A172 (cell line): ENCODE results near the gene LCK. TPM values are rescaled to one million over a fixed set of nuclear protein-coding genes. Genes with fewer than 3 reads are reported as not detected.
"Not testable (repeated sequence)": the region's sequence is repeated elsewhere in the genome, so short reads cannot be mapped to it uniquely, and the experiment has no call there.

Experiments
- DNase-seq: peaks from one replicate; pipeline ENCODE4 v3.0.0-alpha.2; 2015; ENCODE audit warnings: low spot score
- total RNA-seq: library from RNA; depleted of rRNA; stranded (reverse); fragments of >200 nt; shearing (Covaris generic); gene quantifications from 2 replicates; pipeline ENCODE4 v1.2.3, GENCODE V29; 2014

The LCK gene
- total RNA-seq, 1 experiment from 2014 or later: not detected

DNA sequence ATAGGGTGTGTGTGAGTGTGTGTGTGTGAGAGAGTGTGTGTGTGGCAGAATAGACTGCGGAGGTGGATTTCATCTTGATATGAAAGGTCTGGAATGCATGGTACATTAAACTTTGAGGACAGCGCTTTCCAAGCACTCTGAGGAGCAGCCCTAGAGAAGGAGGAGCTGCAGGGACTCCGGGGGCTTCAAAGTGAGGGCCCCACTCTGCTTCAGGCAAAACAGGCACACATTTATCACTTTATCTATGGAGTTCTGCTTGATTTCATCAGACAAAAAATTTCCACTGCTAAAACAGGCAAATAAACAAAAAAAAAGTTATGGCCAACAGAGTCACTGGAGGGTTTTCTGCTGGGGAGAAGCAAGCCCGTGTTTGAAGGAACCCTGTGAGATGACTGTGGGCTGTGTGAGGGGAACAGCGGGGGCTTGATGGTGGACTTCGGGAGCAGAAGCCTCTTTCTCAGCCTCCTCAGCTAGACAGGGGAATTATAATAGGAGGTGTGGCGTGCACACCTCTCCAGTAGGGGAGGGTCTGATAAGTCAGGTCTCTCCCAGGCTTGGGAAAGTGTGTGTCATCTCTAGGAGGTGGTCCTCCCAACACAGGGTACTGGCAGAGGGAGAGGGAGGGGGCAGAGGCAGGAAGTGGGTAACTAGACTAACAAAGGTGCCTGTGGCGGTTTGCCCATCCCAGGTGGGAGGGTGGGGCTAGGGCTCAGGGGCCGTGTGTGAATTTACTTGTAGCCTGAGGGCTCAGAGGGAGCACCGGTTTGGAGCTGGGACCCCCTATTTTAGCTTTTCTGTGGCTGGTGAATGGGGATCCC lies 22.5 kb downstream of the LCK start:
- peak; percentile 41 for DNase-seq

DNA sequence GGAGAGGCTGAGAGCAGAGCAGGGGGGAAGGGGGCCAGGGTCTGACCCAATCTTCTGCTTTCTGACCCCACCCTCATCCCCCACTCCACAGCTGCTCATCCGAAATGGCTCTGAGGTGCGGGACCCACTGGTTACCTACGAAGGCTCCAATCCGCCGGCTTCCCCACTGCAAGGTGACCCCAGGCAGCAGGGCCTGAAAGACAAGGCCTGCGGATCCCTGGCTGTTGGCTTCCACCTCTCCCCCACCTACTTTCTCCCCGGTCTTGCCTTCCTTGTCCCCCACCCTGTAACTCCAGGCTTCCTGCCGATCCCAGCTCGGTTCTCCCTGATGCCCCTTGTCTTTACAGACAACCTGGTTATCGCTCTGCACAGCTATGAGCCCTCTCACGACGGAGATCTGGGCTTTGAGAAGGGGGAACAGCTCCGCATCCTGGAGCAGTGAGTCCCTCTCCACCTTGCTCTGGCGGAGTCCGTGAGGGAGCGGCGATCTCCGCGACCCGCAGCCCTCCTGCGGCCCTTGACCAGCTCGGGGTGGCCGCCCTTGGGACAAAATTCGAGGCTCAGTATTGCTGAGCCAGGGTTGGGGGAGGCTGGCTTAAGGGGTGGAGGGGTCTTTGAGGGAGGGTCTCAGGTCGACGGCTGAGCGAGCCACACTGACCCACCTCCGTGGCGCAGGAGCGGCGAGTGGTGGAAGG lies 23.7 kb downstream of the LCK start:
- no peak for DNase-seq

DNA sequence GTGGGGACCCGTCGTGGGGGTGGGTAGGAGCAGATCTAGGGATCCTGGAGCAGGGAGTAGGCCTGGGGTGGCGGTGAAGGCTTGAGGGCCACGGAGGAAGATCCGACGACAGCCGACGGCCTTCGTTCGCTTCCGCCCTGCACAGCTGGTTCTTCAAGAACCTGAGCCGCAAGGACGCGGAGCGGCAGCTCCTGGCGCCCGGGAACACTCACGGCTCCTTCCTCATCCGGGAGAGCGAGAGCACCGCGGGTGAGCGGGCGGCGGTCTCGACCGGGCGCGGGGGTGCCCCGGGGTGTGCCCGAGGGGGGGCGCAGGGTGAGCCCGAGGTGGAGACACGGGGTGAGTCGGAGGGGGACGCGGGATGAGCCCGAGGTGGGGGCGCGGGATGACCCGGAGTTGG lies 24.4 kb downstream of the LCK start:
- DNase-seq: no peak

DNA sequence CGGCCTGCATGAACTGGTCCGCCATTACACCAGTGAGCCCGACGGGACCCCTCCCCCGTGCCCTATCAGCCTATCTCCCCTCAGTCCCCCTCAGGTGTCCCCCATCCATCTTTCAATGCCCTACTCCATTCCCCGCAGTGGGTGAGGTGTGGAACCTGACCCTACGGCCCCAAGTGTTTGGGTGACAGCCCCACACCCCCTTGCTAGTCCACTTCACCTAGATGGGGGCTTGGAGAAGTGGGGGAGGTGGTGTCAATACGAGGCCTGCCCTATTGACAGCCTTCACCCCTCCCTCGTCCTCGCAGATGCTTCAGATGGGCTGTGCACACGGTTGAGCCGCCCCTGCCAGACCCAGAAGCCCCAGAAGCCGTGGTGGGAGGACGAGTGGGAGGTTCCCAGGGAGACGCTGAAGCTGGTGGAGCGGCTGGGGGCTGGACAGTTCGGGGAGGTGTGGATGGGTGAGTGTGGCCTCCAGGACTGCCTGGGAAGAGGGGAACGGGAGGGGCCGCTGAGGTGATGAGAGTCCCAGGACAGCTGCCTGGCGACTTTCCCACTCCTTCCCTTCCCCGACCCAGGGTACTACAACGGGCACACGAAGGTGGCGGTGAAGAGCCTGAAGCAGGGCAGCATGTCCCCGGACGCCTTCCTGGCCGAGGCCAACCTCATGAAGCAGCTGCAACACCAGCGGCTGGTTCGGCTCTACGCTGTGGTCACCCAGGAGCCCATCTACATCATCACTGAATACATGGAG lies 25.1 kb downstream of the LCK start:
- no peak for DNase-seq

DNA sequence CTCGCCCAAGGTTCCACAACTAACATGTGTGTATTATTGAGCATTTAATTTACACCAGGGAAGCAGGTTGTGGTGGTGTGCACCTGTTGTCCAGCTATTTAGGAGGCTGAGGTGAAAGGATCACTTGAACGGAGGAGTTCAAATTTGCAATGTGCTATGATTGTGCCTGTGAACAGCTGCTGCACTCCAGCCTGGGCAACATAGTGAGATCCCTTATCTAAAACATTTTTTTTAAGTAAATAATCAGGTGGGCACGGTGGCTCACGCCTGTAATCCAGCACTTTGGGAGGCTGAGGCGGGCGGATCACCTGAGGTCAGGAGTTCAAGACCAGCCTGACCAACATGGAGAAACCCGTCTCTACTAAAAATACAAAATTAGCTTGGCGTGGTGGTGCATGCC lies 33.7 kb downstream of the LCK start:
- not testable (repeated sequence) for DNase-seq

DNA sequence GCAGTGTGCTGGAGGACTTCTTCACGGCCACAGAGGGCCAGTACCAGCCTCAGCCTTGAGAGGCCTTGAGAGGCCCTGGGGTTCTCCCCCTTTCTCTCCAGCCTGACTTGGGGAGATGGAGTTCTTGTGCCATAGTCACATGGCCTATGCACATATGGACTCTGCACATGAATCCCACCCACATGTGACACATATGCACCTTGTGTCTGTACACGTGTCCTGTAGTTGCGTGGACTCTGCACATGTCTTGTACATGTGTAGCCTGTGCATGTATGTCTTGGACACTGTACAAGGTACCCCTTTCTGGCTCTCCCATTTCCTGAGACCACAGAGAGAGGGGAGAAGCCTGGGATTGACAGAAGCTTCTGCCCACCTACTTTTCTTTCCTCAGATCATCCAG lies 34.6 kb downstream of the LCK start:
- no peak for DNase-seq

DNA sequence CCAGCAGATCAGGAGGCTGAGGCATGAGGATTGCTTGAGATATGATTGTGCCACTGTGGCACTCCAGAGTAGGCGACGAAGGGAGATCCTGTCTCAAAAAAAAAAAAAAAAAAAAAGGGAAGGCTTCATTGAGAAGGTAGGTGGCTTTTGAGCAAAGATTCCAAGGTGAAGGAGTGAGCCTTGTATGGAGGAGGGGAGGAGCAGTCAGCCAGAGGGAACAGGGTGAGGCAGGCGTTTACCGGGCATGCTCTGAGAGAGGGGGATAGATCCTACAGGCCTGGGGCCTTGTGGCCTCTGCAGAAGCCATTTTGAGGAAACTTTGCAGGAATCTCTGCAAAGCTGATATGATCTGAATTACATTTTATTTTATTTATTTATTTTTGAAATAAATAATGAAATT lies 35.7 kb downstream of the LCK start:
- no peak for DNase-seq

DNA sequence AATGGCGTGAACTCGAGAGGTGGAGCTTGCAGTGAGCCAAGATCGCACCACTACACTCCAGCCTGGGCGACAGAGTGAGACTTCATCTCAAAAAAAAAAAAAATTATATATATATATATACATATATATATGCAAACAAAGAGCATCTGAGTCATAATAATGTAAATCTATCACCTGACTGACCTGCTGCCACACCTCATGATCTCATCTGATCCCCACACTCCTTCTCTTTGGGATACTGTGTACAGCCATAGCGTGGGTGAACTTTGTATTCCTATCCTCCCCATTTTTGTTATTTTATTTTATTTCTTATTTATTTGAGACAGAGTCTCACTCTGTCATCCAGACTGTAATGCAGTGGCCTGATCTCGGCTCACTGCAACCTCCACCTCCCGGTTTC lies 38.2 kb downstream of the LCK start:
- no peak for DNase-seq

DNA sequence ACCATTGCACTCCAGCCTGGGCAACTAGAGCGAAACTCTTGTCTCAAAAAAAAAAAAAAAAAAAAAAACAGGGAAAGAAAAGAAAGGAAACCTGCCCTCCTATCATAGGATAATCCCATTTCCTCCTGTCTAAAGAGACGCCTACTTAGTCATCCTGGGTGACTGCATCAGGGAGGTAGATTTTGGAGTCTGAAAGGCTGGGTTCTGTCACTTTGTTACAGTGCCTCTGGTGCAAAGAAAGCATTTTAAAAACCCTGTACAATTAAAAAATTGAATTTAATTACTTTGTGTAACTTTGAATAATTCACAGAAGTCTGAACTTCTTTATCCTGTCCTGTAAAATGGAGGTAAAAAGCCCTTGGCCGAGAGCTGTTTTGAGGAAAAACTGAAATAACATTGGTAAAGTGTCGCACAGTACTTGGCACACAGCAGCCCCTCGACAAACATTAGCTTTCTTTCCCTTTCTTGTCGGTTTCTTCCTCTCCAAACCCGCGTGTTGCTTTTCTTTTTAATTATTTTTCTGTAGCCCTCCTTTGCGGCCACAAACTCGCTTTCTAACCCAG lies 40.2 kb downstream of the LCK start:
- DNase-seq: peak; percentile 56

DNA sequence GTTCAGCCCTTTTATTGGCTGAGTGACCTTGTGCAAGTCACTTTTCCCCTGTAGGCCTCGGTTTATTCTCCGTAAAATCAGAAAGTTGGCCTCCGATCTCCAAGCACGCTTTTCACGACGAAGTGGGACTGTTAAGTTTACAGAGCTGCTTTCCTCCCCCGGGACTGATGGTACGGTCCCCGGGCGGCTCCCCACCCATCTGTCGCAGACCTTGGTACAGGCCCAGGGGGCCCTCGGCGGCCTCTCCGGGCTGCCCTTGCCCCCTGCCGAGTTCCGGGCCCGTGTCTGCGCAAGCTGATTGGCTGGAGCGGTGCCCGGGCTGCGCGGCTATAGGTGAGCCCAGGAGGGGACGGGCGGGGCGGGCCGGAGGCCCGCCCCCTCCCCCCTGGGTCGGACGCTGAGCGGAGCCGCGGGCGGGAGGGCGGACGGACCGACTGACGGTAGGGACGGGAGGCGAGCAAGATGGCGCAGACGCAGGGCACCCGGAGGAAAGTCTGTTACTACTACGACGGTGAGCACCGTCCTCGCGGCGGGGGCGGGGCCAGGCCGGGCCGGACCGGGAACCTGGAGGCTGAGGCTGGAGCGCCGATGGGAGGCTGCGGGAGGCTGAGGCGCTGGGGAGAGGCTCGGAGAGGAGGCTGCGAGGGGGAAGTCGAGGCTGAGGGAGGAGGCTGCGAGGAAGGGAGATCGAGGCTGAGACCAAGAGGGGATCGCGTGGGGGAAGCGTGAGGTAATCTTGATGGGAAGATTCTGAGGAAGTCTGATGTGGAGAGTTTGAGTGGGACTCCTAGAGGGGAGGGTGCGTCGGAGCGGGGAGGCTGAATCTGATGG lies 40.9 kb downstream of the LCK start, which contains the start of gene HDAC1:
Gene HDAC1 (plus strand): TSS at position 376 of the 831 bp plus-strand sequence. CDS start 87 bp downstream, at position 463.
- peak; percentile 78 for DNase-seq

DNA sequence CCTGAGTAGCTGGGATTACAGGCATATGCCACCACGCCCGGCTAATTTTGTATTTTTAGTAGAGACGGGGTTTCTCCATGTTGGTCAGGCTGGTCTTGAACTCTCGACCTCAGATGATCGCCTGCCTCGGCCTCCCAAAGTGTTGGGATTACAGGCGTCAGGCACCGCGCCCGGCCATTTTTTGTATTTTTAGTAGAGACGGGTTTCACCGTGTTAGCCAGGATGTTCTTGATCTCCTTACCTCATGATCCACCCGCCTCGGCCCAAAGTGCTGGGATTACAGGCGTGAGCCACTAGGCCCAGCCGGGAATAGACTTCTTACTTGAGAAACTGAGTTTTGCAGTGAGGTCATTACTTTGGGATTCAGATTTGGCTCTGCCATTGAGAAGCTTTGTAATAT lies 47.1 kb downstream of the LCK start:
- not testable (repeated sequence) for DNase-seq

DNA sequence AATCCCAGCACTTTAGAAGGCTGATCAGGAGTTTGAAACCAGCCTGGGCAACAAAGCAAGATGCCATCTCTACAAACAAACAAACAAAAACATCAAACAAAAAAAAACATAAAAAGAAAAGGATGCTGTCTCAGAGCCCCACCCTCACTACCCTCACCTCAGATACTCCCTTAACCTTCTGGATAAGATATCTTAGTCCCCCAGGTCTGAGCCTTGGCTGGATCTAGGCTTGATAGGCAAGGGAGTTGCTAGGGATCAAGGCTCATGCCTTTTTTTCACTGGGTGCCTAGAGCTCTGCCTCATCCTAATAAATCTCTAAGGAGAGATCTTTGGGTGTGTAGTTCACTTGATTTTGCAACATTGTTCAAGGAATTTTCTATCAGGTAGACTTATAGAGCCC lies 48.3 kb downstream of the LCK start:
- DNase-seq: no peak

DNA sequence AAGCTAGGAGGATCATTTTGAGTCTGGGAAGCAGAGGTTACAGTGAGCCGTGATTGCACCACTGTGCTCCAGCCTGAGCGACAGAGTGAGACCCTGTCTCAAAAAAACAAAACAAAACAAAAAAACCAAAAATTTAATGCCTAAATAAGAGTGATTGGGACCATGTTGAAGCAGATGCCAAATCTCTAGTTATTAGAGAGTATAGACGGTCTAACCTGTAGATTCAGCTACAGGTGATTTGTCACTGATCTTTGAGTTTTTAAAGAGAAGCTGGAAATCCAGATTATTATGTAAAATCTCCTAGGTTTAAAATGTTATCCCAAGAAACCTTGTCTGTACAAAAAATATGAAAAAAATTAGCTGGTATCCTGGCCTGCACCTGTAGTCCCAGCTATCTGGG lies 52.3 kb downstream of the LCK start:
- no peak for DNase-seq

DNA sequence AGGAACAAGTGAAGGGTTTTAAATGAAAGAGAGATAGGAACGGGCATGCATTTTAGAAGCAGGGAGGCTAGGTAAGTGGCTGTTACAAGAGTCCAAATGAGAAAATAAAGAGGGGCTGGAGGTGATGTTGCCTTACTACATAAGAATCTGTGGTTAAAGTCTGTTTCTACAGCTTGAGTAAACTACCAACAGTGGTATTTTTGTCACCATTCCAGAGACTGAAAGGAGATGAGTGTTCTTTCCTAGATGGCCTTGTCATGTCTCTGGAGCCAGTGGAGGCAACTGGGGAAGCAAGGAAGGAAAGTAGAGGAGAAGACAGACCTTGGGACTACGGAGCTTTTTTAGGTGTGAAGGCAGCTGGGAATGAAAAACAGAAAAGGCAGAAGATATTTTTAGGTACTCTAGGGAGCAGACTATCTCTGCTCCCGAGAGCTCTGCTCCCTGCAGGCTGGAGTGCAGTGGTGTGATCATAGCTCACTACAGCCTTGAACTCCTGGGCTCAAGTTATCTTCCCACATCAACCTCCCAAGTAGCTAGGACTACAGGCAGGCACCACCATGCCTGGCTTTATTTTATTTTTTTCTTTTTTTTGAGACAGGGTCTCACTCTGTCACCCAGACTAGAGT lies 53.0 kb downstream of the LCK start:
- no peak for DNase-seq

DNA sequence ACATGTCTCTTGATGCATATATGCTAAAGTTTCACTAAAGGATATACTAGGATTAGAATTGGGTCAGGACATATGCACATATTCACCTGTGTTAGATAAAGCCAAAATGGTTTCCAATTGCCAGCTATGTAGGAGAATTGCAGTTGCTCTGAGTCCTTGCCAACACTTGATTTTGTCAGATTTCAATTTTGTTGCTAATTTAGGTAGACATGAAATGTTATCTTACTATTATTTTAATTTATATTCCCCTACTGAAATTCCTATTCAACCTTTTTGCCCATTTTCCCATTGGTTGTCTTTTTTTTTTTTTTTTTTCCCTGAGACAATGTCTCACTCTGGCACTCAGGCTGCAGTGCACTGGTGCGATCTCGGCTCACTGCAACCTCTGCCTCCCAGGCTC lies 54.2 kb downstream of the LCK start:
- no peak for DNase-seq

DNA sequence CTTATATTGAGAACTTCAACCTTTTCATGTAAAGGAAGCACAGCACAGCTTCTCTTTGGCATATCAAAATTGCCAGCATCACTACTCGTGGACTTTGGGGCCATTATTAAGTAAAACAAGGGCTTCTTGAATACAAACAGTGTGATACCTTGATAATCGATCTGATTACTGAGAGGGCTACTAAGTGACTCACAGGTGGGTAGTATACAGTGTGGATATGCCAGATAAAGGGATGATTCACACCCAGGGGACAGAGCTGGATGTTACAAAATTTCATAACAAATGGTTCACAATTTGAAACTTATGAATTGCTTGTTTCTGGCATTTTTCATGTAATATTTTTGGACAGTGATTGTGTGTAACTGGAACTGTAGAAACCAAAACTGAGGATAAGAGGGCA lies 56.3 kb downstream of the LCK start:
- no peak for DNase-seq

DNA sequence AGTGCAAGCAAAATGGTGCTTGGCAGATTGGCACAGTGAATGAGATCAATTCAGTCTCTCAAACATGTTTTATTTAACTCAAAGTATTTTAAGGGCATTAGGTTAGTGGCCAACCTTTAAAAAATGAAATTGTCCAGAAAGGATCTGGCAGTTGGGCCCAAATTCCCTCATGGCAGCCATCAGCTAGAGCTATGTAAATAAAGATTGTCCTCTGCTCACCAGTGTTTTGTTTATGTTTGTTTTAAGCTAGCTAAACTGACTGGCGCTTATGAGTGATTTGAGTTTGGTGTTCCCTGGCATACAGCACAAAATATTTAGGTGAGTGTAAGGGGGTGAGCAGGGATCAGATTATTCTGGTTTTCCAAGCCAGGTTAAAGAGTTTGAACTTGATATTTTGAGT lies 58.9 kb downstream of the LCK start:
- no peak for DNase-seq

DNA sequence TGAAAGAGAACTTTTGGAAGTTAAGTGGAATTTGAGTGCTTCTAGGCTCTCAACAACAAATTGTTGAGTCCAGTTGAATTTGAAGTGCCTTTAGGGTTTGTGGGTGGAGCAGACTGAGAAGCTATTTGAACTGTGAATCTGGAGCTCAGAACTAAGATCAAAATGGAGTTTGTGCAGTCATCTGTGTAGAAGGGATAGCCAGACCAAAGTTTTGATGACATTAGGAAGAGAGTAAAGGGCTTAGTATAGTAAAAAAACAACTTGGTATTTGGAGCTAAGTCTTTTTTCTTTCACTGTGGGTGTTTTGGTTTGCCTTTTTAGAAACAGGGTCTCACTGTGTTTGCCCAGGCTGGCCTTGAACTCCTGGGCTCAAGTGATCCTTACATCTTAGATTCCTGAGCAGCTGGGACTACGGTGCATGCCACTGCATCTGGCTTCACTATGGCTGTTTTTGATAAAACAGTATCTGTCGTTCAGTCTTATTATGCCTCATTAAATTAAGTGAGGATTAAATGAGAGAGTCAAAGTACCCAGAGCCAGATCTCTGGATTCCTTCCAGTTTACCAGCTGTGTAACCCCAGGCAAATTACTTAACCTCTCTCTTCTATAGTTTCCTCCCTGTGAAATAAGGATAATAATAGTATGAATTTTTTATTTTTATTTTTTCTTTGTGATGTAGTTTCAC lies 60.8 kb downstream of the LCK start:
- no peak for DNase-seq

DNA sequence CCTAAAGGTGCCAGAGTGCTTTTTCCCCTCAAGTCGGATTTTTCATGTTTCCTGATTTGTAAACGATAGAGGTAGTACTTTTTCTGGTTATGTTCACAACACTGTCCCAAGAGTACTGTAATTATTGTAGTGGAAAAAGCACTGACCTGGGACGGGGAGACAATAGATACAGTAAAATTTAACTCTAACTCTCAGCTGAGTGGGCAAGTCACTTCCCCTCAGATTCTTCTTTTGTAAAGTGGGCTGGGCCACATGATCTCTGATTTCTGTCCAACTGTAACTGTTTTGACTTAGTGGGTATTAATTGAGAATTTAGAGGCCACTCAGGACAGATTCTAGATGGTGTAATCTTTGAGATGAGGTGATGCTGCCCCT lies 65.8 kb downstream of the LCK start:
- no peak for DNase-seq

DNA sequence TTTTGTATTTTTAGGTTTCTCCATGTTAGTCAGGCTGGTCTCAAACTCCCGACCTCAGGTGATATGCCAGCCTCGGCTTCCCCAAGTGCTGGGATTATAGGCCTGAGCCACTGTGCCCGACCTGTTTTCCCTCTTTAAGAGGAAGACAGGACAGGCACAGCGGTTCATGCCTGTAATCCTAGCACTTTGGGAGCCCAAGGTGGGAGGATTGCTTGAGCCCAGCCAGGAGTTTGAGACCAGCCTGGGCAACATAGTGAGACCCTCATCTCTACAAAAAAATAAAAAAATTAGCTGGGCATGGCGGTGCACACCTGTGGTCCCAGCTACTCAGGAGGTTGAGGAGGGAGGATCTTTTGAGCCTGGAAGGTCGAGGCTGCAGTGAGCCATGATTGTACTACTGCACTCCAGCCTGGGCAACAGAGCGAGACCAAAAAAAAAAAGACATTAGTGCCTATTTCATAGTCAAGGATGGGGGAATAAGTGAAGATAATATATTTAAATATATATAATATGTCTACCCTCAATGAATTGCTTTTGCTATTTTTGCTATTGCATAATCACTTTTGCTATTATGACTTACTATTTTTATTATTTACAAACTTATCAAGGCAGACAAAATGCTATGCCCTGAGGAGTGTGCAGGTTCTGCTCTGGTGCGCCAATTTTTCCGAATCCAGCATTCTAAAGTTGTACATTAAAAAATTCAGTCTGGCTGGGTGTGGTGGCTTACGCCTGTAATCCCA lies 67.2 kb downstream of the LCK start:
- no peak for DNase-seq
